ENCODE results near the gene ATRNL1. TPM values are rescaled to one million over a fixed set of nuclear protein-coding genes. Genes with fewer than 3 reads are reported as not detected.
"Not testable (repeated sequence)": the region's sequence is repeated elsewhere in the genome, so short reads cannot be mapped to it uniquely, and the experiment has no call there.

ATRNL1 gene
- total RNA-seq, 2 donors from 2014 or later: 0.89 to 9.0 TPM

DNA sequence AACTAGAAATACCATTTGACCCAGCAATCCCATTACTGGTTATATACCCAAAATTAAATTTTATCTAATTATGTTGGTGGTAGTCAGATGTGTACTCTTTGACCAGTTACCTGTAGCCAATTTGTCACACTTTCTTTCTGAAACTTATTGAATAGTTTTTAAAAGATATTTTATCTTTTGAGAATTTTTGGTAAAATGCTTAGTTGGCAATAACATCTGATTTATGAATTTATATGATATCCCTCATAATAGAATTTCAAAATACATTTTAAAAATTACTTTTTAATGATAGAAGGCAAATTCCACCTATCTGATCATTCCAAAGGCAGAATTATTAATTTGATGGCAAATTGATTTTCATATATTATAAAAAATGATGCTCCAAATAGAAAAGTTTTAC, 569.3 kb downstream of the ATRNL1 start:
- intact Hi-C loops (cut with DNase I, micrococcal nuclease): no loop called here
- no peak for ATAC-seq

DNA sequence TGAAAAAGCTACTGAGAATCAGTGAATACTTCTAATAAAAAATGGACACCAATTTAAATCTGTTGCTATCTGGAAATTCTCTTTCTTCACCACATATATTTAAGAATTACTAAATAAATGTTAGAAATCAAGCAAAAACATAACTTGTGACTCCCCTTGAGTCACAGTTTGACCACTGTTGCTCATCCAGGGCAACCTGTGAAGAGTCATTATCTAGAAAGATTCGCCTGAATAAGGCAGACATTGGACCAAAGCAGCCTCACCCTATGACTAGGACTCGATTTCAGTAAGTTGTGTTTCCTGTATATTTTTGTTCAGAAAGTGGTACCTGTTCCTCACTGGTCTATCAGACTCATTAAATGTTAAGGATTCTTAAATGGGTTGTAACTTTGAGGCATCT, 572.4 kb downstream of the ATRNL1 start:
- ATAC-seq (no peak), DNase-seq (no peak)
- intact Hi-C loops (cut with DNase I, micrococcal nuclease): no loop called here

More for the DNA sequence above, 569.3 kb downstream of the ATRNL1 start:
- no peak for DNase-seq

DNA sequence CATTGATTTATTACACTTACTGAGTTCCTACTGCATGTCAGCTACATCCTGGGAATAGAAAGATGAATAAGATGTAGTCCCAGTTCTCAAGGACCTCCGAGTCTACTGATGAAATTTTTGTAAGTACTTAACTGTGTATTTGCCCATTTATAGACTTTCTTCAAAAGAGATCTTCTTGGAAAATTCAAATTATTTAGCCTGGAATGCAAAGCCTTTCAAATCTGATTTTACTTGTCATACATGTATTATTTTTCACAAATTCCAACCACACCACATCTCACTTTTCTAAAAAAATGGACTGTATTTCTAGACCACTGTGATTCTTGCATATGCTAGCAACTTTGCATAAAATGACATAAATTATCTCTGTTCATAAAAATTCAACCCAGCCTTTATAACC, 581.3 kb downstream of the ATRNL1 start:
- intact Hi-C loops (cut with DNase I, micrococcal nuclease): no loop called here
- DNase-seq (no peak), ATAC-seq (no peak)

DNA sequence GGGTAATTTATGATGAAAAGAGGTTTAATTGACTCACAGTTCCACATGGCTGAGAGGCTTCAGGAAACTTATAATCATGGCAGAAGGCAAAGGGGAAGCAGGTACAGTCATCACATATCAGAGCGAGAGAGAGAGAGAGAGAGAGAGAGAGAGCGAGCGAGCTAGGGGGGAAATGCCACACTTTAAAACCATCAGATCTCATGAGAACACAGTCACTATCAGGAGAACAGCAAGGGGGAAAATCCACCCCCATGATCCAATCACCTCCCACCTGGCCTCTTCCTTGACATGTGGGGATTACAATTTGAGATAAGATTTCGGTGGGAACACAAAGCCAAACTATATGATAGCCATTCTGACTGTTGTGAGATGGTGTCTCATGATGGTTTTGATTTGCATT, 603.6 kb downstream of the ATRNL1 start:
- intact Hi-C loops (cut with DNase I, micrococcal nuclease): no loop called here
- ATAC-seq (no peak), DNase-seq (no peak)

DNA sequence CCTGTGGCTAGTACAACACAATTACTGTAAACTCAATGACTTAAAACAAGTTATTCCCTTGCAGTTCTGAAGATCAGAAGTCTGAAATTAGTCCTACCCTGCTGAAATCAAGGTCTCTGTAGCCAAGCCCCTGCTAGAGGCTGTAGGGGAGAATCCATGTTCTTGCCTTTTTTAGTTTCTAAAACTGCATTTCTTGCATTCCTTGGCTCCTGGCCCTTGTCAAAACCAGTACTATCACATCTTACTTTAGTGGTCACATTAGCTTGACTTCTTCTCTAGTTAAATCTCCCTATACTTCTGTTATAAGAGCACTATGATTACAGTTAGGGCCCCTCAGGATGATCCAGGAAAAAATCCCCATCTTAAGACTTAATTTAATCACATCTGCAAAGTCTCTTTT, 612.9 kb downstream of the ATRNL1 start:
- intact Hi-C loops (cut with DNase I, micrococcal nuclease): loop anchor here in 1 of 2 donors (10.0 kb wide), 1 partner anchor 679 kb away; no protein-coding TSS in a partner anchor
- no peak for DNase-seq
- no peak for ATAC-seq

DNA sequence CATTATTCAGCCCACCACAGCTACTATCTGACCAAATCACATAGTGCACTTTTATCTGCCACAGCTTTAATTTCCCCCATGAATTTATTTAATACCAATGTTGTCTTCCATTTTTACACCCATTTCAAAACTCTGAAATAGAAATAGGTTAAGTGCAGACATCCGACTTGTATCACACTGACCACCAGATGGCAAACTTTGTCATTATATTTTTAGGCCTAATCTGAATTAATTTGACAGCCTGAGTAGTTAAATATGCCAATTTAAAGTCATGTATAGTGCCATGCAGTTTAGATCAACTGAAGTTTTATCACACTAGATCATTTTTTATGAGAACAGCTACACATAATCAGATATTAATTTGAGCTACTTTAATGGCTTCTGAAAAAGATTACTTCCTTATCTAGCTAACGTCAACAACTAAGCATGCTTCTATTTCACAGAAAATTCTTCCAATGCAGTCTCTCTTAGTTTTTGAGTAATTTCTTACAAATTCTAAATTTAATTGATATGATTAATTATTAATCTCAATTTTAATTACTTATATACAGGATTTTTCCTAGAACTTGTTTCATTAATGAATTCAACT, 613.4 kb downstream of the ATRNL1 start:
- DNase-seq (no peak), ATAC-seq (no peak)
- intact Hi-C loops (cut with DNase I, micrococcal nuclease): loop anchor here in 1 of 2 donors (10.0 kb wide), 1 partner anchor 678 kb away; no protein-coding TSS in a partner anchor

DNA sequence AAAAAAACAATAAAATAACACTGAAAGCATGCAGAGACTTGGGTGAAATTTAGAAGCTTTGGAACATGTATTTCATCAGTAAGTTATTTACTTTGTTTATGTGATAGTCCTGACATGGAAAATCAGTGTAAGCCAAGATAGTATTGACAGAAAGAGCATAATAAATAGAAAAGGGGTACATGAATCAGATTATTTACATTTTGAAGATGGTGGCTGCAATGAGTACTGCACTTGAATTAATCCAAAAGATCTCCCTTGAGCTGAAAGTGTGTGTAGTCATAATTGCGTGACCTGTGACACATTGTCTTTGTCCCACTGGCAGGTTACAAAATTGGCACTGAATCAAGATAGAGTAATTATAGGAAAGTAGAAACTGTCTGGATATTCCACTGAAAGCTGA, 617.0 kb downstream of the ATRNL1 start:
- DNase-seq: no peak
- intact Hi-C loops (cut with DNase I, micrococcal nuclease): no loop called here
- no peak for ATAC-seq

DNA sequence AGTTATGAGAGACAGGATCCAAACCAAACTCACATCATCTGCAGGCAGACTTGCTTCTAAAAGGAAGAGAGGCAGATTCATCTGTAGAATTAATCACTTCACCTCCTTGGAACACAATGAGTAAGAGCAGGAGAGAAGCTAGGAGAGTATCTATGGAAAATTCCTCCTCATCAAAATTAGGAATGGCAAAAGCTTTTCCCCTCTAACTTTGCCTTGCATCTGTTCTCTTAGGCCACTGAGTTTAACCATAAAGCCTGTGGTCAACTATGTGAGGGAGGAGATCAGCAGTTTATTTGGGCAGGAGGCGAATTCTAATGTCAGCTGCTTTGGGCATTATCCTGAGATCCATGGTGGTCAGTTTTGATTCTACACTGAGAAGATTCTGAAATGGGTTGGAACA, 618.1 kb downstream of the ATRNL1 start:
- DNase-seq: no peak
- intact Hi-C loops (cut with DNase I, micrococcal nuclease): no loop called here
- ATAC-seq: no peak

DNA sequence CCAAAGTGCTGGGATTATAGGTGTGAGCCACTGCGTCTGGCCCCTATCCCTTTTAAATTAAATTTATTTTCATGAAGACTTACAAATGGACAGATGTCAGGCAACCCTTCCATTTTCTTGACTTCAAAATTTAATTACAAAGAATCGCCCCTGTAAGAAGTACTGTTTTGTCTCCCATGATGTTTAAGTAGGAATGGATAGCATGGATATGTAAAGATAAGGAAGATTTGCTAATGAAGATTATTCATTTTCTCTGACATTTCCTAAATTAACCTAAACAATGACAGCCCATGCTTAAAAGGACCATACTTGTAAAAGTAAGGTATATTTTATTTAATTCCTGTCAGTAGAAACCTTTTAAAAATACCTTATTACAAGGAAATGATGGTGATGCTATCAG, 627.0 kb downstream of the ATRNL1 start:
- intact Hi-C loops (cut with DNase I, micrococcal nuclease): no loop called here
- ATAC-seq (no peak), DNase-seq (no peak)

DNA sequence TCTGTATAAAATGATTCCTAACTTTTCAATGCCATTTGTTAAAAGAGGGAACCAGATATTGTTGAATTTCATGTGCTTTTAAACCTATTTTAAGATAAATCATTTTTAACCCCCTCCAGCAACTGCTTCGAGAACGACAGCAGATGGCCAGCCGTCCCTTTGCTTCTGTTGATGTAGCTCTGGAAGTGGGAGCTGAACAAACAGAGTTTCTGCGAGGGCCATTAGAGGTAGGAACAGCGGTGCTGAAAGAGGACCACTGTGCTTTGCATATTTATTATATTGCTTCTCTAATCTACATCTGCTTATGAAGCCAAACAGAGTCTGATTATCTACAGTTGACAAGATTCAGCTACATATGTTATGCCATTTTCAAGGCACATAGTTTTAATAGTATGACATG, 634.0 kb downstream of the ATRNL1 start:
- intact Hi-C loops (cut with DNase I, micrococcal nuclease): no loop called here
- ATAC-seq (no peak), DNase-seq (no peak)

DNA sequence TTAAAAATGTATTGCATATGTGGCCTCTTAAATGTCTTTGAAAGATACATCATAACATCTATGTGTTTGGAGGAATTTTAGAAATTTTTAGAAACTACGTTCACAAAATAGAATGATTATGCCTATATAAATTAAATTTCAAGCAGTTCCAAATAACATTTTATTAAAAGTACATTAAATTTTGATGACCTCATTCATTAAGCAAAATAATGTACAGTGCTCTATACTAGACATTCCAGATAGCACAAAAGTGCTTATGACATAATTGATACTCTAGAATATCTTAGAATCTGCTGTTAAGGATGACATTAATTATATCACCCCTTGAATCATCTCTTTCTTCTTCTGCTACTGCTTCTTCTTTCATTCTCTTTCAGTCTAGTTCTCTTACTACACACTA, 650.9 kb downstream of the ATRNL1 start:
- ATAC-seq (no peak), DNase-seq (no peak)
- intact Hi-C loops (cut with DNase I, micrococcal nuclease): no loop called here

DNA sequence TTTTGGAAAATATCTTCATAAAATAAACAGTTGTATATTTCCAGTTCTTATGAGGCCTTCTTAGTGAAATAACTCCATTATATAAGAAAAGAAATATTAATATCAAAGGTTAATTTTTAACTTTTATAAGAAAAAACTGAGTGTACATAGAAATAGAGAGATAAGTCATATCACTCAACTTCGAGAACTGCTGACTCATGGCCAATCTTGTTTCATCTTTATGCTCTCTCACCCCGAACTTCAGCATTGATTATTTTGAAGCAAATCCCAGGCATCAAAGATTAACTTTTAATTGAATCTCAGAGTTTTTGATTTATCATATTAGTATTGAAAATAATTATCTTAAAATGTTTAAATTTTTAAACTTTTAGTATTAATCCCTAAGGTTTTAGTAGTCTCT, 652.8 kb downstream of the ATRNL1 start:
- ATAC-seq: no peak
- intact Hi-C loops (cut with DNase I, micrococcal nuclease): no loop called here
- no peak for DNase-seq

DNA sequence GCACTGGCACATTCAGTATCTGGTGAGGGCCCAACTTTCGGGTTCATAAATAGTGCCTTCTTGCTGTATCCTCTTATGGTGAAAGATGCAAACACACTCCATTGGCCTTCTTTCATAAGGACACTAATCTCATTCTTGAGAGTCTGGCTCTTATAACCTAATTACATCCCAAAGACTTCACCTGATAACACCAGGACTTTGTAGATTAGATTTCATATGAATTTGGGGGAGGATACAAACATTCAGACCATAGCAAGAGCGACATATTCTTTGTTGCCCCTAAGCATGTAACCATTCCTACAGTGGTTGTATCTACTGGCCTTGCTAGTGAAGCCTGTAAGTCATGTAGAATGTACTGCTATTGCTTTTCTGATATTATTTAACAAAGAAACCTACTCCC, 654.6 kb downstream of the ATRNL1 start:
- ATAC-seq (no peak), DNase-seq (no peak)
- intact Hi-C loops (cut with DNase I, micrococcal nuclease): no loop called here

DNA sequence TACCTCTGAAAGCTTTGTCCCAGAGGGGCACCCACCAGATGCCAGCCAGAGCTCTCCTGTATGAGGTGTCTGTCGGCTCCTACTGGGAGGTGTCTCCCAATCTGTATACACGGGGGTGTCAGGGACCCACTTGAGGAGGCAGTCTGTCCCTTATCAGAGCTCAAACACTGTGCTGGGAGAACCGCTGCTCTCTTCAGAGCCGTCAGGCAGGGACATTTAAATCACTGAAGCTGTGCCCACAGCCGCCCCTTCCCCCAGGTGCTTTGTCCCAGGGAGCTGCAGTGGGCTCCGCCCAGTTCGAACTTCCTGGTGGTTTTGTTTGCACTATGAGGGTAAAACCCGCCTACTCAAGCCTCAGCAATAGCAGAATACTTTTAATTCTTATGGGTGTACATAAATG, 665.3 kb downstream of the ATRNL1 start:
- intact Hi-C loops (cut with DNase I, micrococcal nuclease); ATAC-seq: not testable (repeated sequence)
- peak in 1 of 2 donors; percentile 6 for DNase-seq

DNA sequence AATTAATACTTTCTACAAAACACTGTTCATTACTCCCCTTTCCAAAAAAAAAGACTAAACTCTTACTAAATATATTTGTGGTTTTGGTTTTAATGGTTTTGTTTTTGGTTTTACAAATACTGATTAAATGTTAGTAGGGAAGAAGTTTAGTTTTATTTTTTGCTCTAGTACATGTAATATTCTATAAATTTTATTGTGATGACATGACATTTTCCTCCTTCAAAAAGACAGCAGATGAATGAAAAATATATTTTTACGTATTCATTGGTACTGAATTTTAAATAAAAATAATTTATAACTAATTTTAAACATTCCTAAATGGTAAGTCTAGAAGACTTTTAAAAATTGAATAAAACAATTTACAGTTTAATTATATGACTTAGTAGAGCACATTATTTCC, 667.0 kb downstream of the ATRNL1 start:
- DNase-seq: no peak
- ATAC-seq: no peak
- intact Hi-C loops (cut with DNase I, micrococcal nuclease): no loop called here

DNA sequence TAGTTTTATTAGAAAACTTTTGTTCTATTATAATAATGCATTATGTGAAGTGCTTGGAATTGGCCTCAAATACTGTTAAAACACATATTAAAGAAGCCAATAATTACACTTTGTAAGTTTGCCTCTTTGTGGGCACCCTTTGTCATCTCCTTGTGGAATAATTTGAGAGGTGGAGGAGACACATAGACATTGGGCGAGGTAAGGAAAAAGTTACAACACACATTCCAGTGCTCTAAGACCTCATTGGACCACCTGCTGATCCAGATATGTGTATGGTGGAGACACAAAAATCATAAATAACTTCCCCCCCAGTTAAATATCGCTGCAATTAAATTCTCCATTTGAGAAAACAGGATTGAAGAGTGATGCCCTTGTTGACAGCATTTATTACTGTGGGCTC, 668.0 kb downstream of the ATRNL1 start:
- ATAC-seq (no peak), DNase-seq (no peak)
- intact Hi-C loops (cut with DNase I, micrococcal nuclease): no loop called here

DNA sequence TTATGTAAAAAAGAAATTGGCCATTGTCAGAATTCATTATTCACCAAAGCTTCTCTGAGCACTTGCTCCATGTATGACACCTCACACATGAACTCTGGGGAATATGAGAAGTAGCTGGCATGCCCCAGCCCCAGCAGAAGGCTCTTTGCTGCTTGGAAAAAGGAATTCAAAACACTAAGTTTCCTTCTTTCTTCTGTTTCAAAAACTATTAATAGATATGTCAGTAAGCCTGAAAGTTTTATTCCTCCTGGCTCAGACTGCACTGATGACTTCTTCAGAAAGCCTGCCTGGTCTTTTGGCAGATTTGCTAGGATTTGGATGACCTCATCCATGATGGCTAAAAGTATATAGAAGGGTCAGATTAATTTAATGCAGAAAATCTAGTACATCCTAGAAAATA, 668.9 kb downstream of the ATRNL1 start:
- no peak for ATAC-seq
- DNase-seq: no peak
- intact Hi-C loops (cut with DNase I, micrococcal nuclease): no loop called here

DNA sequence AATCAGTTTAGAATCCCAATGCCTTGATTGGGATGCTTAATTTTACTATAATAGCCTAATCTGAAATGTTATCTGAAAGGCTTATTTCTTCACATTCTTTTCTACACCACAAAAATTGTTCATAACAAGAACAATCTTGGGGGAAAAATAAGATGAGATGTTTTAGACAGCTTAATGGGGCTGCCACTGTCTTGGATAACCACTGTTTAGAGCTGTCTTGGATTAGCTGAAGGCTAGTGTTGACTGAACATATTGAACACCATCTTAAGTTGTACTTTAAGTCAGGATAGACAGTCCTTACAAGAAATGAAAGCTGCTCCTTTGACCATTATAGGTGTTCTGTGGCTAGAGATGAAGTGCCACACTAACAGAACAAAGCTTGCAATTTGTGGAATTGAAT, 678.6 kb downstream of the ATRNL1 start:
- DNase-seq: no peak
- intact Hi-C loops (cut with DNase I, micrococcal nuclease): no loop called here
- ATAC-seq: no peak

DNA sequence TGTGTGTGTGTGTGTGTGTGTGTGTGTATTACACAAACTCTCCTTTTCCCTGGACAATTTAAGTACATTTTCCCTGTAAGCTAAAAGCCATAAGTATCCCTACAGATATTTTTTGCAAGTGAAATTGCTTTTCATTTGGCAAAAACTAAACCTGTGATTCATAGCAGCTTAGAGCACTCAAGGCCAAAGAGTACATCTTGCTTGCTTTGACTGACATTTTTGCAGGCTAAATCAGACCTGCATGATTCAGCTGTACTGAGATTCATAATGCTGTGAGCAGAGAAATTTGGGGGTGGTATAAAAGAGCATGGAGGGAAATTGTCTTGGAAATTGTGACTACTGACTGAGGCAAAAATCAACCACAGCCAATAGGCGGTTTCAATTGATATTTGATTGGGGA, 679.4 kb downstream of the ATRNL1 start:
- intact Hi-C loops (cut with DNase I, micrococcal nuclease): no loop called here
- ATAC-seq: no peak
- no peak for DNase-seq

DNA sequence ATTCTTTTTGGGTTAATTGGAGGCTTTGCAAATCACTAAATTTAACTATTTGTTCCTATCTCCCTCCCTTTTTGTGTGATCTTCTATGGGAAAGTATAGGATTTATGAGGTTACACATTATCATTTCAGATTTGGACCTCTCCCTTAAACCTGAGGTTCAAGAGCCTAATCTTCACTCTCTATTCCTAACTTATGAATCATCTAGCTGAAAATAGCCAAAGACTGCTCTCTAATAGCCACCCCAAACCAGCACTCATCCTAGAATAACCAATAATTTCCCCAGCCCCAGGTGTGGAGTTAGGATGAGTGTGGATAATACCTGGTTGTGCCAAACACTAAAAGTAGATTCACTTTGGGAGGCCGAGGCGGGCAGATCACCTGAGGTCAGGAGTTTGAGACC, 680.7 kb downstream of the ATRNL1 start:
- DNase-seq (no peak), ATAC-seq (no peak)
- intact Hi-C loops (cut with DNase I, micrococcal nuclease): no loop called here

DNA sequence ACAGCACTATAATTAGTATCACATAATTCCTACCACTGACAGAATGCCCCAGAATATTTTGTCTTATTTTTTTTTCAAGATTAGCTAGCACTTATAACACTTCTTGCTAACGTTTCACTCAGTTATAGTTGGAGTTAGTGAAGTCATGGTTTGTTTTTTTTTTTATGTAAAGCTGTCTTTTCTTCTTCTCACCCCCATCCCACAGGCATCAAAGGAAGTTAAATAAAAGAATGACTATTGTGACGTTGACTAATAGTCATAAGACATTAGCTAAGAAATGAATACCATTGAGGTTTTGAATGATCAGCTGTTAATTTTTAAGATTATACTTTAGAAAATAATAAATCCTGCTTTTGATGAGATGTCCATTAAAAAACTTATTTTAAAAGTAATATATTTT, 681.6 kb downstream of the ATRNL1 start:
- intact Hi-C loops (cut with DNase I, micrococcal nuclease): no loop called here
- no peak for DNase-seq
- no peak for ATAC-seq

DNA sequence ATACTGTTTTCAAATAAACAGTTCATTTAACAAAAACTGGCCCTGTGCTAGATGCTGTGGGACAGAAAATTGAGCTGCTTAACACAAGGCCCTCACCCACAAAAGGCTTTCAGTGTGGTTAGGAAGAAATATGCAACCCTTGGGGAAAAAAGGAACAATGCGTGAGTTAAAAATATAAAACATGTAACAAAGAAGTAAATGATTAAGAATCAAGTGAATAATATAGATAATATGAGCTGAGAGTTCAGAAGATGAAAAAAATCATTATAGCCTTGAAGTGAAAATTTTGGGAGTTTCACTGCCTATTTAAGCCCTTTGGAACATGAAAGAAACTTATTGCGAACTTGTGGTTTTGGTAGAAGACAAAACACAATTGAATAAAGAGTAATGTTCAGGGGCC, 684.5 kb downstream of the ATRNL1 start:
- no peak for DNase-seq
- ATAC-seq: no peak
- intact Hi-C loops (cut with DNase I, micrococcal nuclease): no loop called here
